Upper lobe of left lung (tissue), 6 donors: ENCODE data around the gene PIGM. TPM values are rescaled to one million over a fixed set of nuclear protein-coding genes. Genes with fewer than 3 reads are reported as not detected.

Experiments
- ATAC-seq, 2 donors: fragments of 200-7000 bp; cut with Tn5 transposase; one replicate each; pipeline ENCODE4 v1.9.1; 2022; ENCODE audit warnings: mild to moderate bottlenecking in 2 of 2, moderate library complexity in 2 of 2; ENCODE audit not compliant: low FRiP score in 2 of 2
- DNase-seq, 2 donors: peaks; one replicate each; pipeline ENCODE4 v3.0.0-alpha.2; 2019 to 2020
- H3K27ac ChIP-seq, 4 donors: fragments of 200-600 bp; sonication (generic); one replicate each; pipeline ENCODE4 v1.5.1; 2016 to 2019
- H3K27me3 ChIP-seq, 4 donors: fragments of 200-600 bp; sonication (generic); one replicate each; pipeline ENCODE4 v1.5.1; 2017 to 2019
- H3K36me3 ChIP-seq, 4 donors: fragments of 200-600 bp; sonication (generic); one replicate each; pipeline ENCODE4 v1.5.1; 2016 to 2019
- H3K4me1 ChIP-seq, 4 donors: fragments of 200-600 bp; sonication (generic); one replicate each; pipeline ENCODE4 v1.5.1; 2018 to 2019
- H3K4me3 ChIP-seq, 4 donors: fragments of 200-600 bp; sonication (generic); one replicate each; pipeline ENCODE4 v1.5.1; 2017 to 2019; ENCODE audit warnings: mild to moderate bottlenecking in 2 of 4, moderate library complexity in 1 of 4
- H3K9me3 ChIP-seq, 4 donors: fragments of 200-600 bp; sonication (generic); one replicate each; pipeline ENCODE4 v1.5.1; 2018 to 2019
- EP300 ChIP-seq, 4 donors: sonication (generic); formaldehyde crosslinking; IDR thresholded peaks; one replicate each; pipeline ENCODE4 v1.5.1; 2017; ENCODE audit warnings: antibody characterized with exemption in 4 of 4, control low read depth in 2 of 4
- POLR2A ChIP-seq, 4 donors: fragments of 450-650 bp; IDR thresholded peaks; one replicate each; pipeline ENCODE4 v1.5.1; 2016 to 2017; ENCODE audit warnings: antibody characterized with exemption in 4 of 4, mild to moderate bottlenecking in 2 of 4
- POLR2AphosphoS5 ChIP-seq, 2 donors: sonication (generic); formaldehyde crosslinking; IDR thresholded peaks; one replicate each; pipeline ENCODE4 v1.5.1; 2017; ENCODE audit warnings: antibody characterized with exemption in 2 of 2
- WGBS, 2 donors: methylation state at CpG; one replicate each; pipeline ENCODE4 v1.1.5; 2017 to 2018; 5-methylcytosine and 5-hydroxymethylcytosine counted together
- total RNA-seq, 6 donors: library from RNA; depleted of rRNA in 4 of 6; stranded (reverse); fragments of >200 nt in 4 of 6; gene quantifications; one replicate each; pipeline versions ENCODE4 v1.1.0 to v1.2.1, GENCODE V29; 2016 to 2021
- TF ChIP-seq, protein P1 (sequence below), 6 experiments: fragments of 450-650 bp in 4 of 6; fragments of 200-600 bp in 2 of 6; sonication (generic) in 2 of 6; IDR thresholded peaks; one replicate each; pipeline ENCODE4 v1.5.1; 2016 to 2019; ENCODE audit warnings: antibody characterized with exemption in 6 of 6
- donor health status: DM: no; HTN: no; CAD: no; lungs with moderate emphysema.
- donor health status: DM: no; HTN: yes; CAD: no; lungs with severe emphysema.

PIGM gene
- total RNA-seq, 6 donors from 2014 or later: 2.8 to 6.5 (median 6.0) TPM

DNA sequence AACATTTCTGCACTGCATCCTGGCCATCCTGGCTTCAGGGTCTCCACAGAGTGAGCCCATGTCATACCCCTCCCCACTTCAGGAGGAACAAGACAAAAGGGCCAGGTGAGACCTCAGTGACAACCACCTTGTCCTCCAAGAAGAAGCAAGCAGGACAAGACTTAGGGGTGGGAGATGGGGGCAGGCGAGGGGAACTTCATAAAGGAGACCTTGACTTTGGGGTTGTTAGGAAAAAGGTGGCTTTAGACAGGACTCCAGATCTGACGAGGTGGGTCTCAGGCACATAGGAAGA, 53.7 kb downstream of the PIGM start:
- H3K4me3 ChIP-seq: no peak overlapping the region
- H3K9me3 ChIP-seq: no peaks in the 10 kb centered on the region
- no peaks in the 10 kb centered on the region for H3K27me3 ChIP-seq
- 90 to 93% methylated on average over 2 of the region's 2 CpGs for WGBS, 2 donors
- DNase-seq (no peak), ATAC-seq (no peak)
- no peaks in the 10 kb centered on the region for H3K36me3 ChIP-seq
- H3K27ac ChIP-seq: no peak overlapping the region
- no peak for TF ChIP-seq POLR2AphosphoS5 (IDR thresholded peaks at IDR 0.05)
- no peak for TF ChIP-seq EP300 (IDR thresholded peaks at IDR 0.05)
- no peaks in the 10 kb centered on the region for H3K4me1 ChIP-seq

DNA sequence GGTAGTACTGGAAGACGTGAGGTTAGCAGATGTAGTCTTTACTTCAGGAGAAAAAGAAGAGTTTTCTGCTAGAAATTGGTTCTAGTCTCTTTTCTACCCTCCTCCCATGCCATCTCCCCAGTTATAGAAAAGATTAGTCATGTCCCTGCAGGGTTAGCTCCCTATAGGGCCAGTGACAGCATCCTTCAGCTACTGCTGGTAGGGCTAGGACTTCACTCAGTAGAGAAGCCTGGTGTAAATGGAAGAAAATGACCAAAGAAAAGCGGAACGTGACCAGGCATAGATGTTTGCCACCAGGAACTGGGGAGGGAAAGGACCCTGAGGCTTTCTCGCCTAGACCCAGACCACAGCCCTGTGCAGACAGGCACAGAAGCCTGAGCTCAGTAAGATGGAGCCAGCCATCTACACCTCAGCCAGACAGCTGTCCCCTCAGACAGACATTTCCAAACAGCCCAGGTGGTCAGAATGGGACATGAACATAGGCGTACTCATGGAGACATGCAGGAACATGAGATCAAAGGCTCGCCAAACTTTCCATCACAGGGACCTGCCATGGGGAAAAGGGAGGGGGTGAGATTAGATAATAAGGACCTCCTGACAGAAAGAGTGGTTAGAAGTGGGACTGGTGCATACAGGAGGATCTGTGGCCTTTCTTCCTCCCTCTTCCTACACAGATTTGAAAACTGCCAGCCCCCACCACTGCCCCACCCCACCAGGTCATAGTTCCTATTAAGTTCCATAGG, 54.3 kb downstream of the PIGM start:
- Histone ChIP-seq H3K27me3 (no peaks in the 10 kb centered on the region), H3K36me3 (no peaks in the 10 kb centered on the region), H3K4me1 (no peaks in the 10 kb centered on the region), H3K27ac (no peak overlapping the region), H3K9me3 (no peaks in the 10 kb centered on the region), H3K4me3 (no peak overlapping the region)
- DNase-seq (no peak), ATAC-seq (no peak)
- 85% methylated on average over 5 to 6 of the region's 6 CpGs for whole genome bisulfite sequencing, 2 donors
- TF ChIP-seq POLR2AphosphoS5 (IDR thresholded peaks at IDR 0.05) (no peak), POLR2A (IDR thresholded peaks at IDR 0.05) (no peak), EP300 (IDR thresholded peaks at IDR 0.05) (no peak)
- TF ChIP-seq, protein P1, sequence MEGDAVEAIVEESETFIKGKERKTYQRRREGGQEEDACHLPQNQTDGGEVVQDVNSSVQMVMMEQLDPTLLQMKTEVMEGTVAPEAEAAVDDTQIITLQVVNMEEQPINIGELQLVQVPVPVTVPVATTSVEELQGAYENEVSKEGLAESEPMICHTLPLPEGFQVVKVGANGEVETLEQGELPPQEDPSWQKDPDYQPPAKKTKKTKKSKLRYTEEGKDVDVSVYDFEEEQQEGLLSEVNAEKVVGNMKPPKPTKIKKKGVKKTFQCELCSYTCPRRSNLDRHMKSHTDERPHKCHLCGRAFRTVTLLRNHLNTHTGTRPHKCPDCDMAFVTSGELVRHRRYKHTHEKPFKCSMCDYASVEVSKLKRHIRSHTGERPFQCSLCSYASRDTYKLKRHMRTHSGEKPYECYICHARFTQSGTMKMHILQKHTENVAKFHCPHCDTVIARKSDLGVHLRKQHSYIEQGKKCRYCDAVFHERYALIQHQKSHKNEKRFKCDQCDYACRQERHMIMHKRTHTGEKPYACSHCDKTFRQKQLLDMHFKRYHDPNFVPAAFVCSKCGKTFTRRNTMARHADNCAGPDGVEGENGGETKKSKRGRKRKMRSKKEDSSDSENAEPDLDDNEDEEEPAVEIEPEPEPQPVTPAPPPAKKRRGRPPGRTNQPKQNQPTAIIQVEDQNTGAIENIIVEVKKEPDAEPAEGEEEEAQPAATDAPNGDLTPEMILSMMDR (IDR thresholded peaks at IDR 0.05): no peak

Other genes starting within 250 kb of the PIGM start
- 1 to 10 TPM; 1.8 to 5.2 (median 3.0) TPM for gene FCRL6, start 229.6 kb downstream of the PIGM start, total RNA-seq
- 10 to 100 TPM in 5 of 6 donors, 1 to 10 TPM in 1; 4.1 to 50.3 (median 27.6) TPM for gene SLAMF8, start 205.1 kb downstream of the PIGM start, total RNA-seq
- under 1 TPM in 1 of 6 donors, not detected in 5; 0.34 TPM for gene VSIG8, start 169.3 kb downstream of the PIGM start, total RNA-seq
- 10 to 100 TPM in 2 of 6 donors, 1 to 10 TPM in 4; 1.2 to 34.6 (median 9.0) TPM for gene CFAP45, start 131.8 kb downstream of the PIGM start, total RNA-seq
- gene TAGLN2, start 106.5 kb downstream of the PIGM start, total RNA-seq: 1,000 to 10,000 TPM in 1 of 6 donors, 100 to 1,000 TPM in 5; 167 to 1,014 (median 605) TPM
- 1 to 10 TPM in 4 of 6 donors, under 1 TPM in 2; 0.55 to 2.3 (median 1.5) TPM for gene IGSF9, start 86.4 kb downstream of the PIGM start, total RNA-seq
- gene SLAMF9, start 77.8 kb downstream of the PIGM start, total RNA-seq: under 1 TPM in 1 of 6 donors, not detected in 5; 0.34 TPM
- under 1 TPM in 1 of 6 donors, not detected in 5; 0.11 TPM for gene KCNJ10, start 38.2 kb upstream of the PIGM start, total RNA-seq
- gene KCNJ9, start 49.5 kb upstream of the PIGM start, total RNA-seq: not detected
- 10 to 100 TPM; 13.6 to 43.8 (median 36.9) TPM for gene IGSF8, start 66.6 kb upstream of the PIGM start, total RNA-seq
- 10 to 100 TPM in 2 of 6 donors, 1 to 10 TPM in 4; 2.2 to 36.7 (median 3.8) TPM for gene ATP1A2, start 83.8 kb upstream of the PIGM start, total RNA-seq
- under 1 TPM in 2 of 6 donors, not detected in 4; 0.52 to 0.61 TPM for gene ATP1A4, start 119.6 kb upstream of the PIGM start, total RNA-seq
- gene CASQ1, start 158.6 kb upstream of the PIGM start, total RNA-seq: under 1 TPM in 2 of 6 donors, not detected in 4; 0.17 to 0.91 TPM
- gene PEA15, start 173.4 kb upstream of the PIGM start, total RNA-seq: 100 to 1,000 TPM in 1 of 6 donors, 10 to 100 TPM in 5; 30.4 to 174 (median 67.9) TPM
- 100 to 1,000 TPM; 108 to 340 (median 155) TPM for gene DCAF8, start 230.6 kb upstream of the PIGM start, total RNA-seq